ENCODE measurements around the gene TBC1D22A. TPM values are rescaled to one million over a fixed set of nuclear protein-coding genes. Genes with fewer than 3 reads are reported as not detected.

The TBC1D22A gene
- total RNA-seq, 4 donors from 2014 or later: 10.8 to 32.2 (median 22.3) TPM

- no peak for TF ChIP-seq CTCF (IDR thresholded peaks at IDR 0.05; ENCODE audit: low read depth)
Observed at GRCh38 chr22:47002692-47003091, 240.2 kb downstream of the TBC1D22A start.

- no peak for TF ChIP-seq CTCF (IDR thresholded peaks at IDR 0.05; ENCODE audit: low read depth)
Observed at GRCh38 chr22:47005506-47006408, 243.3 kb downstream of the TBC1D22A start.

- TF ChIP-seq CTCF (IDR thresholded peaks at IDR 0.05; ENCODE audit: low read depth): no peak
Observed at GRCh38 chr22:47006433-47006832, 244.0 kb downstream of the TBC1D22A start.

- TF ChIP-seq CTCF (IDR thresholded peaks at IDR 0.05; ENCODE audit: low read depth): no peak
Observed at GRCh38 chr22:47006869-47007268, 244.4 kb downstream of the TBC1D22A start.

- TF ChIP-seq CTCF (IDR thresholded peaks at IDR 0.05; ENCODE audit: low read depth): no peak
Observed at GRCh38 chr22:47007496-47007895, 245.0 kb downstream of the TBC1D22A start.

GRCh38 chr22:47008208-47008885, 245.9 kb downstream of the TBC1D22A start:
- no peak for TF ChIP-seq CTCF (IDR thresholded peaks at IDR 0.05; ENCODE audit: low read depth)
